ENCODE results near the gene RELCH. TPM values are rescaled to one million over a fixed set of nuclear protein-coding genes. Genes with fewer than 3 reads are reported as not detected.

RELCH gene
- total RNA-seq, 1 donor from 2014 or later = 26.6 TPM

GRCh38 chr18:62170857-62171256 lies 16.2 kb upstream of the RELCH start:
- Histone ChIP-seq H3K4me2 (ENCODE audit: low read length) (no peak overlapping the region), H3K79me2 (ENCODE audit: insufficient read depth, low read length) (no peaks in the 10 kb centered on the region), H3K4me3 (ENCODE audit: insufficient read depth, low read depth, low read length) (no peak overlapping the region), H3K36me3 (ENCODE audit: insufficient read depth, low read length) (no peaks in the 10 kb centered on the region), H4K20me1 (ENCODE audit: insufficient read depth, low read length) (no peaks in the 10 kb centered on the region), H3K9ac (ENCODE audit: low read length) (no peak overlapping the region), H2AFZ (ENCODE audit: low read depth, low read length) (no peak overlapping the region), H3K4me1 (ENCODE audit: insufficient read depth, low read length) (no peaks in the 10 kb centered on the region), H3K27me3 (ENCODE audit: insufficient read depth, low read length) (no peaks in the 10 kb centered on the region), H3K27ac (ENCODE audit: low read depth, low read length) (no peak overlapping the region), H3K9me3 (ENCODE audit: insufficient read depth, low read depth, low read length) (no peaks in the 10 kb centered on the region)
- no peak overlapping the region for H3K27ac Mint-ChIP-seq (ENCODE audit: unreplicated experiment)
- no peaks in the 10 kb centered on the region for H3K27me3 Mint-ChIP-seq (ENCODE audit: low read depth, unreplicated experiment)
- no peak for TF ChIP-seq EZH2 (IDR thresholded peaks at IDR 0.05; ENCODE audit: insufficient read depth, low read length)
- TF ChIP-seq CTCF (IDR thresholded peaks at IDR 0.05; ENCODE audit: insufficient read depth, low read depth, low read length) = no peak
- peaks cover 10% of the 10 kb centered on the region for H3K4me1 Mint-ChIP-seq (ENCODE audit: low read depth, unreplicated experiment)
- H3K36me3 Mint-ChIP-seq (ENCODE audit: low read depth, unreplicated experiment) = no peaks in the 10 kb centered on the region
- H3K9me3 Mint-ChIP-seq (ENCODE audit: unreplicated experiment) = peaks cover 1% of the 10 kb centered on the region
- H3K4me3 Mint-ChIP-seq (ENCODE audit: unreplicated experiment) = no peak overlapping the region
- FAIRE-seq = no peak
- DNase-seq (ENCODE audit: low read depth) = no peak

- H3K27ac Mint-ChIP-seq (ENCODE audit: unreplicated experiment) = no peak overlapping the region
- H3K9me3 ChIP-seq (ENCODE audit: insufficient read depth, low read depth, low read length) = no peaks in the 10 kb centered on the region
- no peak for FAIRE-seq
- H3K79me2 ChIP-seq (ENCODE audit: insufficient read depth, low read length) = no peaks in the 10 kb centered on the region
- DNase-seq (ENCODE audit: low read depth) = no peak
- no peaks in the 10 kb centered on the region for H3K9me3 Mint-ChIP-seq (ENCODE audit: unreplicated experiment)
- no peak overlapping the region for H3K4me3 ChIP-seq (ENCODE audit: insufficient read depth, low read depth, low read length)
- H4K20me1 ChIP-seq (ENCODE audit: insufficient read depth, low read length) = no peaks in the 10 kb centered on the region
- H2AFZ ChIP-seq (ENCODE audit: low read depth, low read length) = no peak overlapping the region
- no peaks in the 10 kb centered on the region for H3K27me3 Mint-ChIP-seq (ENCODE audit: low read depth, unreplicated experiment)
- no peak overlapping the region for H3K9ac ChIP-seq (ENCODE audit: low read length)
- no peak overlapping the region for H3K4me2 ChIP-seq (ENCODE audit: low read length)
- no peaks in the 10 kb centered on the region for H3K36me3 Mint-ChIP-seq (ENCODE audit: low read depth, unreplicated experiment)
- H3K36me3 ChIP-seq (ENCODE audit: insufficient read depth, low read length) = no peaks in the 10 kb centered on the region
- H3K4me1 ChIP-seq (ENCODE audit: insufficient read depth, low read length) = no peaks in the 10 kb centered on the region
- H3K27me3 ChIP-seq (ENCODE audit: insufficient read depth, low read length) = no peaks in the 10 kb centered on the region
- peaks cover 10% of the 10 kb centered on the region for H3K4me1 Mint-ChIP-seq (ENCODE audit: low read depth, unreplicated experiment)
- TF ChIP-seq CTCF (IDR thresholded peaks at IDR 0.05; ENCODE audit: insufficient read depth, low read depth, low read length) (no peak), EZH2 (IDR thresholded peaks at IDR 0.05; ENCODE audit: insufficient read depth, low read length) (no peak)
- no peak overlapping the region for H3K27ac ChIP-seq (ENCODE audit: low read depth, low read length)
- H3K4me3 Mint-ChIP-seq (ENCODE audit: unreplicated experiment) = no peak overlapping the region
Measured at GRCh38 chr18:62172298-62172697, 14.8 kb upstream of the RELCH start.

DNA sequence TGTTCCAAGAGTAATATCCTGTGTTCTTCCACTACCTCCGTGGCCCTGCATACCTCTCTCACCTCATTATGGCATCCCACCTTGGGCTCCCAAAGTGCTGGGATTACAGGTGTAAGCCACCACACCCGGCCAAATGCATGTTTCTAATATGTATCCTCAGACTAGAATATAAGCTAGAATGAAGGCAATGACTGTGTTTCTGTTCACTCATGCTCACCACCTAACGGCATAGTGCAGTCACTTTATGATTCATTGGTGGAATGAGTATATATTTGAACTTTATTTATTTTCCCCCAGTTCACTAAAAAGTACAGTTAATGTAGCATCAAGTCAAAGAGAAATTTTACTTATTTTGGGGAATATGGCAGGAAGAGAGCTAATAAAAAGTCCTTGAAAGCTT lies 11.5 kb upstream of the RELCH start:
- H3K79me2 ChIP-seq (ENCODE audit: insufficient read depth, low read length) = no peaks in the 10 kb centered on the region
- no peak overlapping the region for H3K9ac ChIP-seq (ENCODE audit: low read length)
- Mint-ChIP-seq H3K9me3 (ENCODE audit: unreplicated experiment) (no peaks in the 10 kb centered on the region), H3K27me3 (ENCODE audit: low read depth, unreplicated experiment) (no peaks in the 10 kb centered on the region), H3K4me3 (ENCODE audit: unreplicated experiment) (no peak overlapping the region), H3K4me1 (ENCODE audit: low read depth, unreplicated experiment) (peaks cover 9% of the 10 kb centered on the region), H3K27ac (ENCODE audit: unreplicated experiment) (no peak overlapping the region), H3K36me3 (ENCODE audit: low read depth, unreplicated experiment) (no peaks in the 10 kb centered on the region)
- no peak overlapping the region for H3K4me3 ChIP-seq (ENCODE audit: insufficient read depth, low read depth, low read length)
- H3K4me1 ChIP-seq (ENCODE audit: insufficient read depth, low read length) = no peaks in the 10 kb centered on the region
- no peaks in the 10 kb centered on the region for H3K36me3 ChIP-seq (ENCODE audit: insufficient read depth, low read length)
- H3K27ac ChIP-seq (ENCODE audit: low read depth, low read length) = no peak overlapping the region
- H4K20me1 ChIP-seq (ENCODE audit: insufficient read depth, low read length) = no peaks in the 10 kb centered on the region
- H3K4me2 ChIP-seq (ENCODE audit: low read length) = no peak overlapping the region
- TF ChIP-seq EZH2 (IDR thresholded peaks at IDR 0.05; ENCODE audit: insufficient read depth, low read length) = no peak
- no peak for TF ChIP-seq CTCF (IDR thresholded peaks at IDR 0.05; ENCODE audit: insufficient read depth, low read depth, low read length)
- H3K9me3 ChIP-seq (ENCODE audit: insufficient read depth, low read depth, low read length) = no peaks in the 10 kb centered on the region
- no peak overlapping the region for H2AFZ ChIP-seq (ENCODE audit: low read depth, low read length)
- no peak for DNase-seq (ENCODE audit: low read depth)
- H3K27me3 ChIP-seq (ENCODE audit: insufficient read depth, low read length) = no peaks in the 10 kb centered on the region
- no peak for FAIRE-seq

All from astrocyte (in vitro differentiated cells and primary cell).